Adrenal gland (tissue), 5 donors: Measurements from ENCODE around the gene TGFBR3.

Experiments used
- CTCF ChIP-seq, 6 experiments: fragments of 450-650 bp in 4 of 6; fragments of 200-600 bp in 2 of 6; sonication (generic) in 1 of 6; IDR thresholded peaks; 1 replicate in 5 of 6; 2 replicates in 1 of 6; pipeline versions ENCODE4 v1.5.1 to v1.8.0; 2016 to 2021; ENCODE audit warnings: antibody characterized with exemption in 6 of 6, mild to moderate bottlenecking in 2 of 6, moderate library complexity in 1 of 6
- POLR2A ChIP-seq, 2 donors: fragments of 450-650 bp; IDR thresholded peaks; one replicate each; pipeline ENCODE4 v1.6.1; 2017; ENCODE audit warnings: antibody characterized with exemption in 2 of 2, mild to moderate bottlenecking in 2 of 2, moderate library complexity in 1 of 2
- donor health status: DM: no; HTN: no; CAD: no.

GRCh38 chr1:91697416-91697815 is 188.5 kb downstream of the TGFBR3 start:
- TF ChIP-seq POLR2A (IDR thresholded peaks at IDR 0.05) (no peak), CTCF (IDR thresholded peaks at IDR 0.05) (no peak)
